Thoracic aorta (tissue), 2 donors: ENCODE data around the gene RPS24. TPM values are rescaled to one million over a fixed set of nuclear protein-coding genes. Genes with fewer than 3 reads are reported as not detected.
"Not testable (repeated sequence)": the region's sequence is repeated elsewhere in the genome, so short reads cannot be mapped to it uniquely, and the experiment has no call there.

Source experiments
- ATAC-seq: fragments of 150-250 bp; one replicate; pipeline ENCODE4 v1.8.0; 2017; ENCODE audit warnings: low read depth; ENCODE audit not compliant: insufficient number of reproducible peaks, low FRiP score
- DNase-seq: peaks from one replicate; pipeline ENCODE4 v3.0.0-alpha.2; 2020; ENCODE audit warnings: low spot score
- H3K27ac ChIP-seq, 2 donors: fragments of 200-600 bp; sonication (generic); 1 replicate in 1 of 2; 2 replicates in 1 of 2; pipeline ENCODE4 v1.5.1; 2016; ENCODE audit warnings: mild to moderate bottlenecking in 2 of 2, moderate library complexity in 2 of 2
- H3K27me3 ChIP-seq: fragments of 200-600 bp; sonication (generic); replicated peaks from 2 replicates; pipeline ENCODE4 v1.6.0; 2016; ENCODE audit warnings: mild to moderate bottlenecking; ENCODE audit not compliant: insufficient read depth
- H3K36me3 ChIP-seq: fragments of 200-600 bp; sonication (generic); one replicate; pipeline ENCODE4 v1.5.1; 2016
- H3K4me1 ChIP-seq, 2 donors: fragments of 200-600 bp; sonication (generic); 1 replicate in 1 of 2; 2 replicates in 1 of 2; pipeline versions ENCODE4 v1.5.1 to v1.6.0; 2016; ENCODE audit warnings: low read depth in 2 of 2, mild to moderate bottlenecking in 1 of 2; ENCODE audit not compliant: control insufficient read depth in 1 of 2
- H3K4me3 ChIP-seq: fragments of 200-600 bp; sonication (generic); 2 replicates; pipeline ENCODE4 v1.5.1; 2016; ENCODE audit warnings: mild to moderate bottlenecking
- H3K9me3 ChIP-seq: fragments of 200-600 bp; sonication (generic); 2 replicates; pipeline ENCODE4 v1.5.1; 2016
- CTCF ChIP-seq: fragments of 200-600 bp; sonication (generic); IDR thresholded peaks from one replicate; pipeline ENCODE4 v1.5.1; 2019; ENCODE audit warnings: antibody characterized with exemption
- total RNA-seq, 2 donors: library from RNA; depleted of rRNA; stranded (reverse); fragments of >200 nt; gene quantifications; one replicate each; pipeline versions ENCODE4 v1.1.0 to v1.2.3, GENCODE V29; 2016

The RPS24 gene
- total RNA-seq, 2 donors from 2014 or later: 1,219 to 1,252 TPM

GRCh38 chr10:78062296-78062695, 28.6 kb downstream of the RPS24 start:
- no peak for TF ChIP-seq CTCF
- no peak overlapping the region for H3K27ac ChIP-seq
- DNase-seq: no peak
- no peaks in the 10 kb centered on the region for H3K27me3 ChIP-seq
- no peaks in the 10 kb centered on the region for H3K36me3 ChIP-seq
- no peaks in the 10 kb centered on the region for H3K9me3 ChIP-seq
- no peak for ATAC-seq
- no peaks in the 10 kb centered on the region for H3K4me1 ChIP-seq
- H3K4me3 ChIP-seq: no peak overlapping the region

GRCh38 chr10:78063236-78063635, 29.6 kb downstream of the RPS24 start:
- no peak for TF ChIP-seq CTCF
- H3K4me1 ChIP-seq: no peaks in the 10 kb centered on the region
- no peak overlapping the region for H3K4me3 ChIP-seq
- no peak for DNase-seq
- H3K9me3 ChIP-seq: no peaks in the 10 kb centered on the region
- no peak for ATAC-seq
- H3K36me3 ChIP-seq: no peaks in the 10 kb centered on the region
- no peaks in the 10 kb centered on the region for H3K27me3 ChIP-seq
- no peak overlapping the region for H3K27ac ChIP-seq

- not testable (repeated sequence) for H3K36me3 ChIP-seq, DNase-seq, H3K9me3 ChIP-seq, H3K4me3 ChIP-seq, H3K27ac ChIP-seq, H3K4me1 ChIP-seq, ATAC-seq, H3K27me3 ChIP-seq
These were observed 31.3 kb downstream of the RPS24 start for GRCh38 chr10:78064919-78065318.

GRCh38 chr10:78065611-78066010, 31.9 kb downstream of the RPS24 start:
- Histone ChIP-seq H3K4me1 (no peaks in the 10 kb centered on the region), H3K27ac (no peak overlapping the region), H3K4me3 (no peak overlapping the region), H3K9me3 (no peaks in the 10 kb centered on the region), H3K27me3 (no peaks in the 10 kb centered on the region), H3K36me3 (no peaks in the 10 kb centered on the region)
- DNase-seq (no peak), ATAC-seq (no peak)
- no peak for TF ChIP-seq CTCF

- Histone ChIP-seq H3K4me1 (no peaks in the 10 kb centered on the region), H3K9me3 (no peaks in the 10 kb centered on the region), H3K27ac (no peak overlapping the region), H3K27me3 (no peaks in the 10 kb centered on the region), H3K36me3 (no peaks in the 10 kb centered on the region), H3K4me3 (no peak overlapping the region)
- no peak for TF ChIP-seq CTCF
- ATAC-seq (no peak), DNase-seq (no peak)
These were observed 32.3 kb downstream of the RPS24 start for GRCh38 chr10:78066012-78066411.

- no peak overlapping the region for H3K27ac ChIP-seq
- no peak for DNase-seq
- no peak for TF ChIP-seq CTCF
- H3K36me3 ChIP-seq: no peaks in the 10 kb centered on the region
- no peaks in the 10 kb centered on the region for H3K27me3 ChIP-seq
- no peaks in the 10 kb centered on the region for H3K9me3 ChIP-seq
- H3K4me1 ChIP-seq: no peaks in the 10 kb centered on the region
- no peak for ATAC-seq
- no peak overlapping the region for H3K4me3 ChIP-seq
These were observed 33.2 kb downstream of the RPS24 start for GRCh38 chr10:78066728-78067430.
